ENCODE results near the gene TBL1XR1.

TBL1XR1 gene

DNA sequence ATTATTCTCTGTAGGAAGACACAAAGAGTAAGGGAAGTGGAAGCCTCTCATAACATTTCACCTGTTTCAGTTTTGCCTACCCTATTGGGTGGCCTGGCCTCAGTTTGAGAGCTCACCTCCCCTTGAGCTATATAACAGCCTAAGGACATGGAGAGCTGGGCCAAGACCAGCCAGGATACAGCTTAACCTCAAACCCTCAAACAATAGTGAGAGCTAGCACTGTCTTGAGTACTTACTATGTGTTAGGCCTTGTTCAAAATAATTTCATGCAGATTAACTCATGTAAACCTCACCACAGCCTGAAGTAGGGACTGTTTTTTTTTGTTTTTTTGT is 15.0 kb upstream of the TBL1XR1 start:
- TF ChIP-seq CTCF (IDR thresholded peaks at IDR 0.05; ENCODE audit: insufficient read depth, low read length, poor library complexity, severe bottlenecking), result no peak
- Histone ChIP-seq H3K27me3 (replicated peaks; ENCODE audit: control insufficient read depth, insufficient read depth, low read length) (no peaks in the 10 kb centered on the region), H3K4me3 (replicated peaks; ENCODE audit: low read depth, low read length) (no peak overlapping the region), H3K36me3 (ENCODE audit: control insufficient read depth, insufficient read depth, low read length) (no peaks in the 10 kb centered on the region)
- DNase-seq (ENCODE audit: extremely low read depth, insufficient read length), result no peak

GRCh38 chr3:177211503-177212277 is 14.4 kb upstream of the TBL1XR1 start:
- Histone ChIP-seq H3K27me3 (replicated peaks; ENCODE audit: control insufficient read depth, insufficient read depth, low read length) (no peaks in the 10 kb centered on the region), H3K4me3 (replicated peaks; ENCODE audit: low read depth, low read length) (no peak overlapping the region), H3K36me3 (ENCODE audit: control insufficient read depth, insufficient read depth, low read length) (no peaks in the 10 kb centered on the region)
- TF ChIP-seq CTCF (IDR thresholded peaks at IDR 0.05; ENCODE audit: insufficient read depth, low read length, poor library complexity, severe bottlenecking), result no peak
- DNase-seq (ENCODE audit: extremely low read depth, insufficient read length), result no peak

DNA sequence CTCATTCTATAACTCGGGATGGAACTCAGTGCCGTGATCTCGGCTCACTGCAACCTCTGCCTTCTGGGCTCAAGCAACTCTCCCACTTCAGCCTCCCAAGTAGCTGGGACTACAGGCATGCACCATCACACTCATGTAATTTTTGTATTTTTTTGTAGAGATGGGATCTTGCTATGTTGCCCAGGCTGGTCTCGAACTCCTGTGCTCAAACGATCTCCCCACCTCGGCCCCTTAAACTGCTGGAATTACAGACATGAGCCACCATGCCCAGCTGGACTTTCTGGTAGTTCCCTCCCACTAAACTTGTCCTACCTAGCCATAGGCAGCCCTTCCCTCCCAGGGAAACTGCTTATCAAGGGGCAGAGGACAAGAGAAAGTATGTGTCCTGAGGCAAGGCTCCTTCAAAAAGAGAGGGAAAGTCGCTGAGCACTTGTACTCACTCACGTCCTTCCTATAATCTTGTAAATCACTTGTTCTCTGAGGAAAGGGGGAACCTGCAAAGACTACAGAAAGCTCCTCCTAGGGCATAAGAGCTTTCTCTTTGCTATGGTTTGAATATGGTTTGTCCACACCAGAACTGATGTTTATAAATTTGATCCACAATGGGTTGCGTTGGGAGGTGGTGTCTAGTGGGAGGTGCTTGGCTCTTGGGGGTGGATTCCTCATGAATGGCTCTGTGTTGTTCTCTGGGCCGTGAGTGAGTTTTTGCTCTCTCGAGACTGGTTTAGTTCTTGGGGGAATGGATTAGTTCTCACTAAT is 13.6 kb upstream of the TBL1XR1 start:
- Histone ChIP-seq H3K36me3 (ENCODE audit: control insufficient read depth, insufficient read depth, low read length) (no peaks in the 10 kb centered on the region), H3K4me3 (replicated peaks; ENCODE audit: low read depth, low read length) (no peak overlapping the region), H3K27me3 (replicated peaks; ENCODE audit: control insufficient read depth, insufficient read depth, low read length) (no peaks in the 10 kb centered on the region)
- TF ChIP-seq CTCF (IDR thresholded peaks at IDR 0.05; ENCODE audit: insufficient read depth, low read length, poor library complexity, severe bottlenecking), result no peak
- DNase-seq (ENCODE audit: extremely low read depth, insufficient read length), result no peak

GRCh38 chr3:177209509-177209908 is 12.2 kb upstream of the TBL1XR1 start:
- TF ChIP-seq CTCF (IDR thresholded peaks at IDR 0.05; ENCODE audit: insufficient read depth, low read length, poor library complexity, severe bottlenecking), result no peak
- no peak for DNase-seq (ENCODE audit: extremely low read depth, insufficient read length)
- Histone ChIP-seq H3K4me3 (replicated peaks; ENCODE audit: low read depth, low read length) (no peak overlapping the region), H3K27me3 (replicated peaks; ENCODE audit: control insufficient read depth, insufficient read depth, low read length) (no peaks in the 10 kb centered on the region), H3K36me3 (ENCODE audit: control insufficient read depth, insufficient read depth, low read length) (no peaks in the 10 kb centered on the region)

GRCh38 chr3:177208781-177209180 is 11.5 kb upstream of the TBL1XR1 start:
- no peak for TF ChIP-seq CTCF (IDR thresholded peaks at IDR 0.05; ENCODE audit: insufficient read depth, low read length, poor library complexity, severe bottlenecking)
- DNase-seq (ENCODE audit: extremely low read depth, insufficient read length), result no peak
- H3K27me3 ChIP-seq (replicated peaks; ENCODE audit: control insufficient read depth, insufficient read depth, low read length), result no peaks in the 10 kb centered on the region
- no peaks in the 10 kb centered on the region for H3K36me3 ChIP-seq (ENCODE audit: control insufficient read depth, insufficient read depth, low read length)
- no peak overlapping the region for H3K4me3 ChIP-seq (replicated peaks; ENCODE audit: low read depth, low read length)

Data from GM06990 (cell line).